NCI-H2029 (cell line): ENCODE measurements around the gene TULP4.
"Not testable (repeated sequence)": the region's sequence is repeated elsewhere in the genome, so short reads cannot be mapped to it uniquely, and the experiment has no call there.

Experiments used
- DNase-seq: peaks from one replicate; lab custom pipeline; 2025; lab: John Stamatoyannopoulos, UW

Gene TULP4

GRCh38 chr6:158503222-158503621, 191.0 kb downstream of the TULP4 start:
- DNase-seq, result no peak

GRCh38 chr6:158503846-158504245, 191.6 kb downstream of the TULP4 start:
- no peak for DNase-seq

GRCh38 chr6:158505194-158505593, 192.9 kb downstream of the TULP4 start:
- DNase-seq, result no peak

- DNase-seq, result no peak
Observed at GRCh38 chr6:158506601-158507000, 194.3 kb downstream of the TULP4 start.

GRCh38 chr6:158507174-158507573, 194.9 kb downstream of the TULP4 start:
- no peak for DNase-seq

- DNase-seq, result no peak
Observed at GRCh38 chr6:158508450-158508849, 196.2 kb downstream of the TULP4 start.

GRCh38 chr6:158509465-158509864, 197.2 kb downstream of the TULP4 start:
- DNase-seq, result no peak

- DNase-seq, result no peak
Observed at GRCh38 chr6:158512809-158513208, 200.5 kb downstream of the TULP4 start.

- DNase-seq, result no peak
Observed at GRCh38 chr6:158514176-158514575, 201.9 kb downstream of the TULP4 start.

- DNase-seq, result no peak
Observed at GRCh38 chr6:158514991-158515390, 202.7 kb downstream of the TULP4 start.

- DNase-seq, result no peak
Observed at GRCh38 chr6:158516098-158516497, 203.8 kb downstream of the TULP4 start.

GRCh38 chr6:158517038-158517437, 204.8 kb downstream of the TULP4 start:
- no peak for DNase-seq

- no peak for DNase-seq
Observed at GRCh38 chr6:158517581-158517980, 205.3 kb downstream of the TULP4 start.

- DNase-seq, result peak; percentile 55
Observed at GRCh38 chr6:158518191-158519127, 206.2 kb downstream of the TULP4 start.

- DNase-seq, result no peak
Observed at GRCh38 chr6:158519300-158519699, 207.0 kb downstream of the TULP4 start.

GRCh38 chr6:158519761-158520160, 207.5 kb downstream of the TULP4 start:
- DNase-seq, result no peak

- DNase-seq, result not testable (repeated sequence)
Observed at GRCh38 chr6:158520975-158521374, 208.7 kb downstream of the TULP4 start.

- DNase-seq, result no peak
Observed at GRCh38 chr6:158521759-158522158, 209.5 kb downstream of the TULP4 start.

- no peak for DNase-seq
Observed at GRCh38 chr6:158522616-158523015, 210.4 kb downstream of the TULP4 start.

- no peak for DNase-seq
Observed at GRCh38 chr6:158524311-158524710, 212.0 kb downstream of the TULP4 start.

- not testable (repeated sequence) for DNase-seq
Observed at GRCh38 chr6:158527858-158528257, 215.6 kb downstream of the TULP4 start.

GRCh38 chr6:158528826-158529225, 216.6 kb downstream of the TULP4 start:
- DNase-seq, result no peak

GRCh38 chr6:158529629-158530028, 217.4 kb downstream of the TULP4 start:
- no peak for DNase-seq

GRCh38 chr6:158531566-158531965, 219.3 kb downstream of the TULP4 start:
- no peak for DNase-seq
